ENCODE results near the gene PRR13.
A peak's percentile ranks its signal among the peaks of the same experiment; 100 is the strongest.
"Not testable (repeated sequence)": the region's sequence is repeated elsewhere in the genome, so short reads cannot be mapped to it uniquely, and the experiment has no call there.

PRR13 gene

DNA sequence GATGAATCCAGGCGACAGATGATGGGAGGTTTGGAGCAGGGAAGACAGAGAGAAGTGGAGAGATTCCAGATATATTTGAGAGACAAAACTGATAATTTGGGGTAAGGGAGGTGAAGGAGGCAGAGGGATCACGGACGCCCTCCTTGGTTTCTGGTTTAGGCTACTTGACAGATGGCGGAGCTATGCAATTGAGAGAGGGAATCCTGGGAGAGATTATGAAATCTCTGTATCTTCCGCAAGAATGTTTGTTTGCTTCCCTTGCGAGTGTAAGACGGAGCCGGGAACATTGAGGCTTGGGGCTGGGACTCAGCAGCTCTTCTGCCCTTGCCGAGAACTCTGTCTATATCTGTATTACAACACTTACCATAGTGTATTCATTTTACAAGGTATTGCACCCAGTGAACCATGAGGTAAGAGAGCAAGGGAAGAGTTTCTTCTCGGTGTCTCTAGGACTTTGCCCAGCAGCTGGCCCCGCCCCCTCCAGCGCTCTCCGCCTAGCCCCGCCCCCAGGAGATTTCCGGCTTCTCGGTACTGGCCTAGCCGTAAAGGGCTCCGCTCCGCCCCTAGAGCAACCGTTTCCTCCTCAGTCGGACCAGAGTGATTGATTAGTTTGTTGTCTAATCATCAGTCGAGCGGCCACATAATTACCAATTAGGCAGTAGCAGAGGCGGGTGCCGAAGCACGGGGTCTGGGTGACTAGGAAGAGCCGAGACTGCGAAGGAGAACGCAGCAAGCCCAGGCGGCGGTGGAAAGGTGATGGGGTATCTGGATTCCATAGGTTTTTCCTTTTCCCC is at the start of gene PRR13:
PRR13 (plus strand) TSS at position 695 of the 794 bp plus-strand sequence. CDS start 981 bp downstream, outside the sequence.
- DNase-seq (ENCODE audit: low read depth in 2 of 2) = peak; percentile 98 to 99

GRCh38 chr12:53399896-53400295 is 41.6 kb upstream of the PRR13 start:
- DNase-seq (ENCODE audit: low read depth in 2 of 2) = no peak

- not testable (repeated sequence) for DNase-seq (ENCODE audit: low read depth in 2 of 2)
Observed at GRCh38 chr12:53402351-53402750, 39.2 kb upstream of the PRR13 start.

GRCh38 chr12:53402871-53403270 is 38.7 kb upstream of the PRR13 start:
- DNase-seq (ENCODE audit: low read depth in 2 of 2) = no peak

DNA sequence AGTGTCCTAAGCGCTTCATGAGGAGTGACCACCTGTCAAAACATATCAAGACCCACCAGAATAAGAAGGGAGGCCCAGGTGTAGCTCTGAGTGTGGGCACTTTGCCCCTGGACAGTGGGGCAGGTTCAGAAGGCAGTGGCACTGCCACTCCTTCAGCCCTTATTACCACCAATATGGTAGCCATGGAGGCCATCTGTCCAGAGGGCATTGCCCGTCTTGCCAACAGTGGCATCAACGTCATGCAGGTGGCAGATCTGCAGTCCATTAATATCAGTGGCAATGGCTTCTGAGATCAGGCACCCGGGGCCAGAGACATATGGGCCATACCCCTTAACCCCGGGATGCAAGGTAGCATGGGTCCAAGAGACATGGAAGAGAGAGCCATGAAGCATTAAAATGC is 30.6 kb upstream of the PRR13 start:
- DNase-seq (ENCODE audit: low read depth in 2 of 2) = no peak

DNA sequence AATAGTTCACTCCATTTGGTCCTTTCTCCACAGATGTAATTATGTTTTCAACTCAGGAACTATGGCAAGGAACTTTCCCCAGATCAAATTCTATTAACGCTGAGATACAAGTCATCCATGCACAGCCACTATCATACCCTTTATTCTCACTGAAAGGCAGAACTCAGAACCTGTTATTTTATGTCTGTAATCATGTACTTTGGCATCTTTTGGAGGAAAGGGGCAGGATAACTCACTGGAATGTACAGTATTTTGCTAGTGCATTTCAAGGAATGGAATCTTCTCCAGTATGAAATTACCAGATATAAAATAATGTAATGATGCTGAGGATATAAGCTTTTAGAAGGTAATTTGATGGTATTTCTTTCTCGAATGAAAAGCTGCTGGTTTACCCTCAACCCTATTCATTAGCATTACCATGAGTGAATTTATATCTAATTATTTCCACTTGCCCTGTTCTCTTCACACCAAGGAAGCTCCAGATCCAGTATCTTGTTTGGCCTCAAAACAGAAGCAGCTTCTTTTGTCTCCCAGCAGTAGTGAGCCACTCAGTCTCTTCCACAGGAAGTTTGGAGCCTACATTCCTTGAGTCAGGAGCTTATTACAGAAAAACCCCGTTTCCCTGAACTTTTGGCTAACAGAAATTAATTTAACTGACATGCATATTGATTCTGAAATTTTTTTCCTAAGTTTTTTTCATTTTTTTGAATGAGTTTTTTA is 27.9 kb upstream of the PRR13 start:
- DNase-seq (ENCODE audit: low read depth in 2 of 2) = no peak

DNA sequence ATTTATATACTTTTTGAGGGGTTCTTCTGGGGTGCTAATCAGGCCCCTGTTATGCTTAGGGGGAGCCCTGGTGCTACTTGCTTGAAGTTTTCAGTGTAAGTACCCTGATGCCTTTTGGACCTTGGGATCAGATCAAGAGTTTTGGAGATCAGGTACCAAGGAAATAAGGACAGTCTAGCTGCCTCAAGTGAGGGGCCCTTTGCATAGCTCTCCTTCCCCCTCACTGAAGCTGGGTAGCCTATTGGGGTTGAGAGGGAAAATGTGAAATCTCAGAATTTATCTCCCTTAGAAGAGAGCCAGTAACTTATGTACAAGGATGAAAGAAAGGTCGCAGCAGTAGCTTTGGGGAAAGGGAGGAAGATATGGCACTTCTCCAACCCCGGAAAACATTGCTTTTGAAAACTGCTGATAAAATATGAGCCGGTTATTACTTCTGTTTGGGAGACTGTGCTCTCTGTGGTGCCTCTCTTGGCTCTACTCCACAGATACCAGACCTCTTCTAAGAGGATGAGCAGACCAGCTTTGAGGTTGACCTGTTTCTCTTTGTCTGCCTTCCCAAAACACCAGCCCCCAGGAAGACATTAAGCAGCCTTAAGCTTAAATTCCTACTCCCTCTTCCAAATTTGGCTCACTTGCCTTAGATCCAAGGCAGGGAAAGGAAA is 26.6 kb upstream of the PRR13 start:
- no peak for DNase-seq (ENCODE audit: low read depth in 2 of 2)

DNA sequence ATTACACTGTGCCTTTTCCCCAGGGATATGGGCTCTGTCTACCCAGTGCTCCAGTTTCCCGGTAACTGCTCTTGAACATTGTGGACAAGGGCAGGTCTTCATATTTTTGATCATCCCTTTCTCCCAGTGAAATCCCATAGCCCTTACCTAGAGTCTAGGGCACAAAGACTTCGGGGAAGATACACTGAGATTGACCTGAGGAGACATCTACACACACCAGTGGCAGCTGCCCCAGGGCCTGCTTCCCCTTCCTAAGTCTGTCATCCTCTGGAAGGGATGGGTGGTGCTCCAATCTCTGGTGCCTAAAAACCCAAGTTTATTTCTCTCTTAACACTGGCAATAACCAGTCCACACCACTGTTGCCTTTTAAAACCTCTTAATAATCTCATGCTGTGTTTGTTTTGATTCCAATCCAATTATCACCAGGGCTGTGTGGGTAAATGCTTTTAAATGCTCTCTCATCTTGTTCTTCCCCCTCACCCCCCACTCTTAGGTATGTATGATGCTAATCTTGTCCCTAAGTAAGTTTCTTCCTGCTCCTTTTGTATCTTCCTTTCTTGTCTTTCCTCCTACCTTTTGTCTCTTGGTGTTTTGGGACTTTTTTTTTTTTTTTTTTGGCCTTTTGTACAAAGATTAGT is 25.7 kb upstream of the PRR13 start:
- not testable (repeated sequence) for DNase-seq (ENCODE audit: low read depth in 2 of 2)

DNA sequence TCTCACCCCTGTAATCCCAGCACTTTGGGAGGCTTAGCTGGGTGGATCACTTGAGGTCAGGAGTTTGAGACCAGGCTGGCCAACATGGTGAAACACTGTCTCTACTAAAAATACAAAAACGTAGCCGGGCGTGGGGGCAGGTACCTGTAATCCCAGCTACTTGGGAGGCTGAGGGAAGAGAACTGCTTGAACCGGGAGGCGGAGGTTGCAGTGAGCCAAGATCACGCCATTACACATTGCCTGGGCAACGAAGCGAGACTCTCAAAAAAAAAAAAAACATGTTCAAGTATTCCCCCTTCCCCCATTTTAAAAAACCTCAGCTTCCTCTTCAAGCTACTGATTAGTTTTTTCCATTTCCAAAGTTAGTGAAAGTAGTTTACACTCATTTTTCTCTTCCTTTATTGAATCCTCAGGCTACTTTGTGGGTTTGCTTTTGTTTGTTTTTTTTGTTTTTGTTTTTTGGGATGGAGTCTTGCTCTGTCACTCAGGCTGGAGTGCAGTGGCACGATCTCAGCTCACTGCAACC is 24.2 kb upstream of the PRR13 start:
- not testable (repeated sequence) for DNase-seq (ENCODE audit: low read depth in 2 of 2)

DNA sequence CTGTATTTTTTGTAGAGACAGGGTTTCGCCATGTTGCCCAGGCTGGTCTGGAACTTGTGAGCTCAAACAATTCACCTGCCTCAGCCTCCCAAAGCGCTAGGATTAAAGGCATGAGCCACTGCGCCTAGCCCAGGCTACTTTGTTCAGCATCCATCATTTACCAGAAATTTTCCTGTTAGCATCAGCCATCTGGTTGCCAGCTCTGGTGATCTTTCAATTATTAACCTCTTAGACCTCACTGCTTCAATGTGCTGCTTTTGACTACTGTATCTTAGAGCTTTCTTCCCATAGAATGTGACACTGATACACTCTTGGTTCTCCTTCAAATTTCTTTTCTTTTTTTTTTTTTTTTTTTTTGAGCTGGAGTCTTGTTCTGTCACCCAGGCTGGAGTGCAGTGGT is 23.3 kb upstream of the PRR13 start:
- no peak for DNase-seq (ENCODE audit: low read depth in 2 of 2)

GRCh38 chr12:53419756-53420155 is 21.8 kb upstream of the PRR13 start:
- no peak for DNase-seq (ENCODE audit: low read depth in 2 of 2)

DNA sequence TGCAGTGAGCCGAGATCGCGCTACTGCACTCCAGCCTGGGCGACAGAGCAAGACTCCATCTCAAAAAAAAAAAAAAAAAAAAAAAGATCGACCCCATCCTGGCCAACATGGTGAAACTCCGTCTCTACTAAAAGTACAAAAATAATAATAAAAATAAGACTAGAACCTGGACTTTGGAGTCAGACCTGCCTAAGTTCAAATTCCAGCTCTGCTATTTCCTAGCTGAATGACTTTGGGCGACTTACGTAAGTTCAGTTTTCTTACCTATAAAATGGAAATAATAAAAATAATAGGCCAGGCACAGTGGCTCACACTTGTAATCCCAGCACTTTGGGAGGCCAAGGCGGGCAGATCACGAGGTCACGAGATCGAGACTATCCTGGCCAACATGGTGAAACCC is 19.3 kb upstream of the PRR13 start:
- not testable (repeated sequence) for DNase-seq (ENCODE audit: low read depth in 2 of 2)

GRCh38 chr12:53423597-53423996 is 17.9 kb upstream of the PRR13 start, which contains the start of gene AMHR2:
TSS of gene AMHR2 (plus strand) at chr12:53423855. CDS start at chr12:53423935, 80 bp downstream.
- DNase-seq (ENCODE audit: low read depth in 2 of 2) = no peak

- DNase-seq (ENCODE audit: low read depth in 2 of 2) = no peak
Observed at GRCh38 chr12:53424626-53425514, 16.7 kb upstream of the PRR13 start.

GRCh38 chr12:53425515-53426150 is 15.9 kb upstream of the PRR13 start:
- DNase-seq (ENCODE audit: low read depth in 2 of 2) = no peak

GRCh38 chr12:53427905-53428594 is 13.5 kb upstream of the PRR13 start:
- peak in 1 of 2 donors; percentile 23 for DNase-seq (ENCODE audit: low read depth in 2 of 2)

DNA sequence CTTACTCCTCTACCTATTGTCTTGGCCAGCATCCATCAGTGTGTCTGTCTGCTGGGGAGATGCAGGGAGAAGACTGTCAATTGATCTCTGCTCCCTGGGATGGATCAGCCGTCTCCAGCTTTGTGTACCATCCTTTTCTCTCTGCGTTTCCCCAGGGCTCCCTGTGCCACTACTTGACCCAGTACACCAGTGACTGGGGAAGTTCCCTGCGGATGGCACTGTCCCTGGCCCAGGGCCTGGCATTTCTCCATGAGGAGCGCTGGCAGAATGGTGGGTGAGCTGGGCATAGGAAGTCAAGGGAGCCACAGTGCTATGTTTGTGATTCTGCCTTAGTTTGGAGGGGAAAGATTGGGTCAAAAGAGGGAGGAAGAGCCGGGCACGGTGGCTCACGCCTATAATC is 12.8 kb upstream of the PRR13 start:
- no peak for DNase-seq (ENCODE audit: low read depth in 2 of 2)

DNA sequence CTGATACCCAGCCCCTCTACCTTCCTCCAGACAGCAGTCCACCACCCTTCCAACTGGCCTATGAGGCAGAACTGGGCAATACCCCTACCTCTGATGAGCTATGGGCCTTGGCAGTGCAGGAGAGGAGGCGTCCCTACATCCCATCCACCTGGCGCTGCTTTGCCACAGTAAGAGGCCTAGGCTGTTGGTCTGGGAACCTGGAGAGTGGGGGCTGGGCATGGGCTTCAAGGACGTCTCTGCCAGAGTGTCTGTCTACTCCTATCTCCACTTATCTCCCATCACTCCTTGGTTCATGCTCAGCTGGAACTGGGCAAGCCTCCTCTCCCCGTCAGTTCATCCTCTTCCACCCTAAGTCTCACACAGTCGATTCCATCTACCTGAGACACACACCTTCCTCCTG is 11.4 kb upstream of the PRR13 start:
- no peak for DNase-seq (ENCODE audit: low read depth in 2 of 2)

DNA sequence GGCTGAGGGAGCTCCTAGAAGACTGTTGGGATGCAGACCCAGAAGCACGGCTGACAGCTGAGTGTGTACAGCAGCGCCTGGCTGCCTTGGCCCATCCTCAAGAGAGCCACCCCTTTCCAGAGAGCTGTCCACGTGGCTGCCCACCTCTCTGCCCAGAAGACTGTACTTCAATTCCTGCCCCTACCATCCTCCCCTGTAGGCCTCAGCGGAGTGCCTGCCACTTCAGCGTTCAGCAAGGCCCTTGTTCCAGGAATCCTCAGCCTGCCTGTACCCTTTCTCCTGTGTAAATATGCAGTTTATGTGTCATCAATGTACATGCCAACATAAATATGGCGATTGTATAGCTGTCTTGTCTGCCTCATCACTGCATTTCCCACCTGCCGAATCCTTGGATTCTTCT is 10.3 kb upstream of the PRR13 start:
- DNase-seq (ENCODE audit: low read depth in 2 of 2) = no peak

- not testable (repeated sequence) for DNase-seq (ENCODE audit: low read depth in 2 of 2)
Observed at GRCh38 chr12:53435326-53435725, 6.2 kb upstream of the PRR13 start.
